ENCODE measurements around the gene NOXA1. TPM values are rescaled to one million over a fixed set of nuclear protein-coding genes. Genes with fewer than 3 reads are reported as not detected.
A peak's percentile ranks its signal among the peaks of the same experiment; 100 is the strongest.
"Not testable (repeated sequence)": the region's sequence is repeated elsewhere in the genome, so short reads cannot be mapped to it uniquely, and the experiment has no call there.

The NOXA1 gene
- total RNA-seq, 4 donors from 2014 or later = 2.2 to 7.6 (median 4.0) TPM

DNA sequence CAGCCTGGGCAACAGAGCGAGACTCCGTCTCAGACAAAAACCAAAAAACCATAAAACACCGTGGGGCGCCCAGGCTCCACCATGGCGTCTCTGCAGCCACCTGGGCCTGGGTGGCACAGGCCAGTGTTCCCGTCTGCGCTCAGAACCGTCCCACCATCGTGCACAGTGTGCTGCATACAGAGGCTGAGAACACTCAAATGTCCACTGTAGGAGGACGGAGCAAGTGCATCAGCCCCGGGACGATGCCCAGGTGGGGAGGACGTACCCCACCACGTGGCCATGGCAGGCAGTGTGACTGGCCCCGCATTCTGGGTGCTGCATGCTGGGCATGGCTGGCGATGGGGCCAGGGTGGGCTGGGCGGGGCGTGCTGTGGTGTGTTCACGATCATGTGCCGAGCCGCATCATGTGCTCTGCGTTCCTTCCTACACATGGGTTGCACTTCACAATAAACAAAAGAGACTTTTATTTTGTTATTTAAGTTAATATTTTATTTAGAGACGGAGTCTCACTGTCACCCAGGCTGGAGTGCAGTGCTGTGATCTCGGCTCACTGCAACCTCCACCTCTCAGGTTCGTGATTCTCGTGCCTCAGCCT lies 38.0 kb upstream of the NOXA1 start:
- H3K27ac ChIP-seq = no peak overlapping the region
- H3K4me3 ChIP-seq = no peak overlapping the region
- H3K36me3 ChIP-seq = peaks cover 9% of the 10 kb centered on the region
- no peaks in the 10 kb centered on the region for H3K9me3 ChIP-seq
- no peaks in the 10 kb centered on the region for H3K4me1 ChIP-seq
- DNase-seq (ENCODE audit: low spot score in 2 of 2) = peak; percentile 42 to 75
- H3K27me3 ChIP-seq = no peaks in the 10 kb centered on the region
- TF ChIP-seq POLR2A (IDR thresholded peaks at IDR 0.05) (no peak), EP300 (IDR thresholded peaks at IDR 0.05) (no peak)
- TF ChIP-seq, protein P1, sequence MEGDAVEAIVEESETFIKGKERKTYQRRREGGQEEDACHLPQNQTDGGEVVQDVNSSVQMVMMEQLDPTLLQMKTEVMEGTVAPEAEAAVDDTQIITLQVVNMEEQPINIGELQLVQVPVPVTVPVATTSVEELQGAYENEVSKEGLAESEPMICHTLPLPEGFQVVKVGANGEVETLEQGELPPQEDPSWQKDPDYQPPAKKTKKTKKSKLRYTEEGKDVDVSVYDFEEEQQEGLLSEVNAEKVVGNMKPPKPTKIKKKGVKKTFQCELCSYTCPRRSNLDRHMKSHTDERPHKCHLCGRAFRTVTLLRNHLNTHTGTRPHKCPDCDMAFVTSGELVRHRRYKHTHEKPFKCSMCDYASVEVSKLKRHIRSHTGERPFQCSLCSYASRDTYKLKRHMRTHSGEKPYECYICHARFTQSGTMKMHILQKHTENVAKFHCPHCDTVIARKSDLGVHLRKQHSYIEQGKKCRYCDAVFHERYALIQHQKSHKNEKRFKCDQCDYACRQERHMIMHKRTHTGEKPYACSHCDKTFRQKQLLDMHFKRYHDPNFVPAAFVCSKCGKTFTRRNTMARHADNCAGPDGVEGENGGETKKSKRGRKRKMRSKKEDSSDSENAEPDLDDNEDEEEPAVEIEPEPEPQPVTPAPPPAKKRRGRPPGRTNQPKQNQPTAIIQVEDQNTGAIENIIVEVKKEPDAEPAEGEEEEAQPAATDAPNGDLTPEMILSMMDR (IDR thresholded peaks at IDR 0.05) = no peak
- WGBS = 95% methylated on average over 24 of the region's 26 CpGs

- WGBS = 78% methylated on average over 12 of the region's 12 CpGs
- H3K4me3 ChIP-seq; H3K36me3 ChIP-seq; H3K27me3 ChIP-seq; H3K27ac ChIP-seq; DNase-seq (ENCODE audit: low spot score in 2 of 2); H3K9me3 ChIP-seq; H3K4me1 ChIP-seq: not testable (repeated sequence)
These were observed 36.6 kb upstream of the NOXA1 start for GRCh38 chr9:137386507-137387113.

GRCh38 chr9:137387114-137387890 lies 35.9 kb upstream of the NOXA1 start:
- H3K4me3 ChIP-seq = no peak overlapping the region

DNA sequence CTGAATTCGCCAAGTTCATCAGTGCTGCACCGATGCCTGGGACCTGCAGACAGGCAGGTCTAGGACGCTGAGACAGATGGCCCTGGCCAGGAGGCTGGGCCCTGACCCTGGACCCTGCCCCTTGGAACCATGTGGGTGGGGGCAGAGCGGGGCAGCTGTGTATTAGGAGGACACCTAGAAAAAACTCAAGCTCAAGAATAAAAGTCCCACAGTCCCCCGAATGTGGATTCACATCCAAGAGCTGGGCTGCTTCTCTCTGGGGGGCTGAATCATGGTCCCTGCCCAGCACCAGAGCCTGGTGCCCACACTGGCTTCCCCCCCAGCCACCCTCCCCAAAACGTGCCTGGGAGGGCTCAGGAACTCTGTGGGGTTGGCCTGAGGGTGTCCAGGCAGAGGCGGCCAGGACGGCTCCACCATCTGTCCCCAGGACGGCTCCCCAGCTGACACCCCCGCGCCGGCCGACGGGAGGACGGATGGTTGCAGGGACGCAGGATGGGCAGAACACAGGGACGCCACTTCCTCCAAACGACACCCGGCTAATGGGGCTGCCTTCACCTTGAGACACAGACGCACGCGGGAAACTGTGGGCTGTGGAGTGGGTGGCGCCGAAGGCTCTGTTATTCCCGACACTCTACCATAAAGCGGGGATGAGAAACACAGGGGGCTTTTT lies 35.2 kb upstream of the NOXA1 start:
- Histone ChIP-seq H3K36me3 (peaks cover 22% of the 10 kb centered on the region), H3K27me3 (no peaks in the 10 kb centered on the region), H3K4me1 (peaks cover 5% of the 10 kb centered on the region), H3K27ac (no peak overlapping the region), H3K9me3 (no peaks in the 10 kb centered on the region), H3K4me3 (no peak overlapping the region)
- WGBS = 88% methylated on average over 14 of the region's 26 CpGs
- no peak for DNase-seq (ENCODE audit: low spot score in 2 of 2)
- TF ChIP-seq POLR2AphosphoS5 (IDR thresholded peaks at IDR 0.05) = no peak
- no peak for TF ChIP-seq POLR2A (IDR thresholded peaks at IDR 0.05)
- TF ChIP-seq, protein P1 (IDR thresholded peaks at IDR 0.05) = no peak
- no peak for TF ChIP-seq EP300 (IDR thresholded peaks at IDR 0.05)

More at GRCh38 chr9:137387114-137387890, 35.9 kb upstream of the NOXA1 start:
- no peak overlapping the region for H3K27ac ChIP-seq
- H3K27me3 ChIP-seq = no peaks in the 10 kb centered on the region
- no peak for DNase-seq (ENCODE audit: low spot score in 2 of 2)
- H3K9me3 ChIP-seq = no peaks in the 10 kb centered on the region
- peaks cover 17% of the 10 kb centered on the region for H3K36me3 ChIP-seq
- TF ChIP-seq POLR2A (IDR thresholded peaks at IDR 0.05) (no peak), POLR2AphosphoS5 (IDR thresholded peaks at IDR 0.05) (no peak), EP300 (IDR thresholded peaks at IDR 0.05) (no peak)
- TF ChIP-seq, protein P1 (IDR thresholded peaks at IDR 0.05) = no peak
- WGBS = 75% methylated on average over 21 of the region's 34 CpGs
- H3K4me1 ChIP-seq = peaks cover 5% of the 10 kb centered on the region

DNA sequence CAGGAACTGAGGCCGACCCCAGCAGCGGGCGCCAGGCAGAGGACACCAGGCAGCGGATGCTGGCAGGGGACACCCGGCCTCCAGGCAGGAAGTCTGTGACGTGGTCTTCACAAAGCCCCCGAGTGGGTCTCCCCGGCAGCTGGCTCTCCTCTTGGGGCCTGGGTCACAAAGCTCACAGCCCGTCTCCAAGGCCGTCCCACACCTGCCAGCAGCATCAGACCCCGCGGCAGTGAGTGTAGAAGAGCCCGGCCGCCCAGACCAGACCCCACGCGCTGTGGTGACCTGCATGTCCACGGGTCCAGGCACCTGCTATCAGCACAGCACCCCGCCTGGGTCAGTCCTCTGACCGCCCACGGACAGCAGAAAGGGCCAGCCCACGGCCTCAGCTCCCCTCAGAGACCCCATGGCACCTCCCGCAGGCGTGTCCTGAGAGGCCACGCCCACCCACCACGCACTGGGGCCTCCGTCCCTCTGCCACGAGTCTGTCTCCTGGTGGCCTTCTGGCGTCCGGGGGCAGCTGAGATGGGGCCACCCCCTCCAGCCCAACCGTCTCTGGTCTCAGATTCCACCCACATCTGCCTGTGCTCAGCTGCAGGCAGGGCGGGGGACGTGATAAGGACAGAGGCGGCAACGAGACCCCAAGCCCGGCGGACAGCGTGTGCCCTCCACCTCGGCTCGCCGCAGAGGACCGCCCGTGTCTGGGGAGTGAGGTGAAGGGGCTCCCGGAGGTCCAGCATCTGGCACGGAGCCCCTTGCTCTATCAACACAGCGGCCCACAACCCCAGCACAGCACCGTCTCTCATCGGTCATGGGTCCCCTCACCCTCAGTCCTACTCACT lies 34.4 kb upstream of the NOXA1 start:
- WGBS = 97% methylated on average over 17 of the region's 47 CpGs
- no peaks in the 10 kb centered on the region for H3K9me3 ChIP-seq
- H3K36me3 ChIP-seq = peaks cover 30% of the 10 kb centered on the region
- no peak overlapping the region for H3K4me3 ChIP-seq
- peaks cover 5% of the 10 kb centered on the region for H3K4me1 ChIP-seq
- no peak overlapping the region for H3K27ac ChIP-seq
- no peaks in the 10 kb centered on the region for H3K27me3 ChIP-seq
- TF ChIP-seq POLR2A (IDR thresholded peaks at IDR 0.05) (no peak), POLR2AphosphoS5 (IDR thresholded peaks at IDR 0.05) (no peak), EP300 (IDR thresholded peaks at IDR 0.05) (no peak)
- TF ChIP-seq, protein P1 (IDR thresholded peaks at IDR 0.05) = no peak
- DNase-seq (ENCODE audit: low spot score in 2 of 2) = no peak

Measured in suprapubic skin (tissue), 4 donors.